Measurements from ENCODE around the gene MPP4.
"Not testable (repeated sequence)": the region's sequence is repeated elsewhere in the genome, so short reads cannot be mapped to it uniquely, and the experiment has no call there.

MPP4 gene

DNA sequence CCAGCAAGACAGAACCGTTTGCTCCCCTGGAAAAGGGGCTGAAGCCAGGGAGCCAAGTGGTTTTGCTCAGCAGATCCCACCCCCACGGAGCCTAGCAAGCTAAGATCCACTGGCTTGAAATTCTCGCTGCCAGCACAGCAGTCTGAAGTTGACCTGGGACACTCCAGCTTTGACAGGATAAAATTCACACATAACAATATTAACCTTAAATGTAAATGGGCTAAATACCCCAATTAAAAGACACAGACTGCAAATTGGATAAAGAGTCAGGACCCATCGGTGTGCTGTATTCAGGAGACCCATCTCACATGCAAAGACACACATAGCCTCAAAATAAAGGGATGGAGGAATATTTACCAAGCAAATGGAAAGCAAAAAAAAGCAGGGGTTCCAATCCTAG is 27.2 kb downstream of the MPP4 start:
- not testable (repeated sequence) for DNase-seq (ENCODE audit: low spot score)

DNA sequence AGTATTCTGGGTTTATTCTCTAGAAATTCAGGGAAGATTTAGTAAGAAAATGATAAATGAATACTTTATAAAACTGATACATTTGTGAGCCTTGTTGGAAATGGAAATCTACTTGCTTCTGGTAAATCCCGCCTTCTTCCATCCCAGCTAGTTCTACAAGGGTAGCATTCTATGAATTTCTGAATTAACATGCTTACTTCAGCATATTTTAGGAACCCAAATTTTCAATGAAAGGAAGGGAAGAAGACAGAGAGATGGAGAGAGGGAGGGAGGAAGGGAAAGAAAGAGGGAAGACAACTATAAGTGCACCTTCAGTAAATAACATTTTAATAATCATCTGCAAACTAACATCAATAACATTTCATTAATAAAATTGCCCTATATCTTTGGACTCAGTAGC is 28.6 kb downstream of the MPP4 start:
- DNase-seq (ENCODE audit: low spot score): no peak

GRCh38 chr2:201668402-201668910 is 30.0 kb downstream of the MPP4 start:
- DNase-seq (ENCODE audit: low spot score): no peak

DNA sequence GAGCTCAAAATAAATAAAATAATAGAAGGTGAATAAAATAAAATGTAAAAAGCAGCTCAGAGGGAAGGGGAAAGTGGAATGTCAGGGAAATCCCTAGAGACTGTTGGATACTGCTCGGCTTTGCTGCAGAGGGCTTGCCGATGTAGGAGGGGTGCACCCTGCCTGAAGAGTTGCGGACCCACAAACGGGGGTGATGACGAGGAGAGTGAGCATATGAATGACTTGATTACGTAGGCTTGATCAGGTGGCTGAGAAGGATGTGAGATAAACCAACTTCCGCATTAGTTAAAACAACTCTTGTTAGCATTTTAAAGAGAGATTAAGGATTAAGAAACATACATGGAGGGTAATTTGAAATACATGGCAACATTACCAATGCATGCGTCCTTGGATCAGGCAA is 34.1 kb downstream of the MPP4 start:
- no peak for DNase-seq (ENCODE audit: low spot score)

DNA sequence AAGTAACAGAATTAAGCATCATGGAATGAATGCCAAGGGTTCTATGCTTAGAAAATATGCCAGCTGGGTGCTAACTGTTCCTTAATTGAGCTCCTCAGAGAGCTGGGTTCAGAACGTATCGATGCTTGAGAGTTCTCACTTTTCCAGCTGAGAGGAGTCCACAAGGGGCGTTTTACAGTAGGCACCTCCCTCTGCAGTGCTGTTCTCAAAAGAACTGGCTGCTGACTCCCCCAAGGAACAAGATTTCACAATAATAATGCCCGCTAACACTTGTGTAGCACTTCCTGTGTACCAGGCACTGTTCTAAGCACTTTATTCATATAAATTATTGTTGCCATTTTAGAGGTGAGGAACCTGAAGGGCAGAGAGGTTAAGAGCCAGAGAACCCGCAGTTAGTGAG is 37.1 kb downstream of the MPP4 start:
- DNase-seq (ENCODE audit: low spot score): no peak

DNA sequence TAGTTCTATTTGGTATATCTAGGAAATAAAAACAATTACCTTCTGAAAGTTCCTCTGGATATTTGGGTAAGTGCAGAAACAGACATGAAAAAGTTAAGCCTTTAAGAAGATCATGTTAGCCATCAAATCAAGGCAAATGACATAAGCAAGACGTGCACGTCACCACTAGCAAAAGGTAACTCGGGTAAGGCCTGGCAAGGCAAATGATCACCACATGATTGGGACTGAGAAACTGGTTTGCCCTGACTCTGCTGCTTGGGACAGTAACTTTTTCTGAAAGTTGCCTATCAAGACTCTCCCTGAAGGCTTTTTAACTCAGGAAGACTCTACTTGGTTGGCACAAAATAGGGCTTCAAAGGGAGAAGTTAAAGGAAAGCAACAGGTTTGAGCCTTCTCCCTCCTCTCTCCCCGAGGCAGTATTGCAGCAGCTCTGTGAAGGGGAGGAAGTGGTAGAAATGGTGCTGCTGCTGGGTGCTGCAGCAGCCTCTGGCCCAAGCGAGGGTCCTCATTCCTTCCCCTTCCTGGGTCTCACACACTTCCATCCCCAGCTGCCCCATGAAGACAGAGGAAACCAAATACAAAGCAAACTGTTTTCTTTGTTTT is 38.0 kb downstream of the MPP4 start:
- no peak for DNase-seq (ENCODE audit: low spot score)

- no peak for DNase-seq (ENCODE audit: low spot score)
Observed at GRCh38 chr2:201656740-201657139, 41.7 kb downstream of the MPP4 start.

GRCh38 chr2:201656102-201656501 is 42.3 kb downstream of the MPP4 start:
- no peak for DNase-seq (ENCODE audit: low spot score)

- no peak for DNase-seq (ENCODE audit: low spot score)
Observed at GRCh38 chr2:201654616-201655384, 43.6 kb downstream of the MPP4 start.

DNA sequence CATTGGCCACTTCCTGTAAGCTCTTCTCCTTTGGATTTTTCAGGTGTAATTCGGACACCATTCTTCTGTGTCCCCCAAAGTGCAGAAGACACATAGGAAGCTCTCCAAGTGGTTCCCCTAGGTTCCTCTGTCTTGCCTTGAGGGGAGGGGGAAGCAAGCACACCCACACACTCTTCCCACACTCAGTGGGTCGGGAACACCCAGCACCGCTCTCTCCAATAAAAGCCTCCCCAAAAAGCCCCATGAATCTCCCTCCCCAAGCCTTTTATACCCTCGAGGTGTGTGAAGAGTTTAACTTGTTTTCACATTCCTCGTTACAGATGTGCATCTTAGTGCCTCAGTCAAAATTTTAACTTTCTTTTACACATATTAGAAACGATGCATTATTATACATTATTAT is 45.2 kb downstream of the MPP4 start:
- no peak for DNase-seq (ENCODE audit: low spot score)

- DNase-seq (ENCODE audit: low spot score): no peak
Observed at GRCh38 chr2:201649442-201649841, 49.0 kb downstream of the MPP4 start.

- no peak for DNase-seq (ENCODE audit: low spot score)
Observed at GRCh38 chr2:201647431-201647830, 51.0 kb downstream of the MPP4 start.

- DNase-seq (ENCODE audit: low spot score): no peak
Observed at GRCh38 chr2:201644001-201644400, 54.4 kb downstream of the MPP4 start.

- peak; percentile 23 for DNase-seq (ENCODE audit: low spot score)
Observed at GRCh38 chr2:201643216-201643890, 55.1 kb downstream of the MPP4 start, which contains the start of gene TMEM237. Gene TMEM237 (minus strand): TSS chr2:201643503. CDS start chr2:201643400, 103 bp downstream.

- peak; percentile 64 for DNase-seq (ENCODE audit: low spot score)
Observed at GRCh38 chr2:201642579-201643215, 55.7 kb downstream of the MPP4 start.

DNA sequence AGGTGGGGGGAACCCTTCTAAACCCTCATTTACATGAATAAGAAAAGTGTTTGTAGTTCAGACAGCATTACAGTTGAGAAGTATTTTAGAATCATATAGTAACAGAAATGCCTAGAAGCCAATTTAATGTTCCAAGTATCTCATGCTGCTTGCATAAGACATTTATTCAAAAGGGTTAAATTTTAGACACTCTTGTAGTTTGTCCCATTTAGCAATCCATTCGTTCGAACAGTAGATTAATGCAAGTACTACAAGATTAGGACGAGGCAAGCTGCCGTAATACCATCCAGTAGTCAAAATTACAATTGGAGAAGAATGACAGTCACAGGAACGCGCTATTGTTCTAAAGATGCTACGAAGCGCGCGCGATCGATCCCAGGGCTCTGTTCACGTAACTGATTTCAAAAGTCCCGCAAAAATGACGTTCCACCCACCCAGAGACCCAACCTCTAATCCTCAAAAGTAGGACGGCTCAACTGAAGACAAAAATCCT is 56.3 kb downstream of the MPP4 start:
- peak; percentile 44 for DNase-seq (ENCODE audit: low spot score)

DNA sequence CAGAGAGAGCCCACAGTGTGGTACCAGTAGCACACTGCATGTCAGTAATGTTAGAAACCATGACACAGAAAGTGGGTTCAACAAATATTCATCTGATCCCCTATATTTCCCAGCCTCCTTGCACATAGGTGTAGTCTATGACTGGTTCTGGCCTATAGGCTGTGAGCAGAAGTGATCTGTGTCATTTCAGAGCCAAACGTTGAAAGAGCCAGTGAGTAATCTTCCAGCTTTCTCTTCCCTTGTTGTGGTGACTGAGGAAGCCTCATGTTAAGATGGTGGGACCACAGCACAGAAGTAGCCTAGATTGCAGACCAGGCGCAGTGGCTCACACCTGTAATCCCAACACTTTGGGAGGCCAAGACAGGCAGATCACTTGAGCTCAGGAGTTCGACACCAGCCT is 59.2 kb downstream of the MPP4 start:
- no peak for DNase-seq (ENCODE audit: low spot score)

- no peak for DNase-seq (ENCODE audit: low spot score)
Observed at GRCh38 chr2:201638326-201638725, 60.1 kb downstream of the MPP4 start.

GRCh38 chr2:201633661-201634249 is 64.7 kb downstream of the MPP4 start:
- no peak for DNase-seq (ENCODE audit: low spot score)

DNA sequence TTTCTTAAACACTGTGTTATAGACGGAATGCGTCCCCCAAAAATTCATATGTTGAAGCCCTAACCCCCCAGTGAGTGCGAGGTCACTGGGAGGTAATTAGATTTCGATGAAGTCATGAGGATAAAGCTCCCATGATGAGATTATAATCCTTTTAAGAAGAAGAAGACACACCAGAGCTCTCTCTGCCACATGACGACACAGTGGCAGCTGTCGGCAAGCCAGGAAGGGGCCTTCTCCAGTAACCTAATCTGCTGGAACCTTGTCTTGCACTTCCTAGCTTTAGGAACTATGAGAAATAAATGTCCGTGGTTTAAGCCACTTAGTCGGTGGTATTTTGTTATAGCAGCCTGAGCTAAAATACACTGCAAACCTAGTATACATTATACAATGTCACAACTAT is 67.4 kb downstream of the MPP4 start:
- DNase-seq (ENCODE audit: low spot score): no peak

GRCh38 chr2:201630577-201630976 is 67.9 kb downstream of the MPP4 start:
- DNase-seq (ENCODE audit: low spot score): no peak

- no peak for DNase-seq (ENCODE audit: low spot score)
Observed at GRCh38 chr2:201628545-201628944, 69.9 kb downstream of the MPP4 start.
